ENCODE data around the gene GRAMD1A.

- TF ChIP-seq CTCF (IDR thresholded peaks at IDR 0.05) = no peak
- no peak for TF ChIP-seq ZFX (IDR thresholded peaks at IDR 0.05; ENCODE audit: borderline replicate concordance)
These were observed 59.1 kb downstream of the GRAMD1A start for GRCh38 chr19:35059006-35059798.

All from 22Rv1 (cell line).